ENCODE data around the gene FAM240A.
A peak's percentile ranks its signal among the peaks of the same experiment; 100 is the strongest.

FAM240A gene

DNA sequence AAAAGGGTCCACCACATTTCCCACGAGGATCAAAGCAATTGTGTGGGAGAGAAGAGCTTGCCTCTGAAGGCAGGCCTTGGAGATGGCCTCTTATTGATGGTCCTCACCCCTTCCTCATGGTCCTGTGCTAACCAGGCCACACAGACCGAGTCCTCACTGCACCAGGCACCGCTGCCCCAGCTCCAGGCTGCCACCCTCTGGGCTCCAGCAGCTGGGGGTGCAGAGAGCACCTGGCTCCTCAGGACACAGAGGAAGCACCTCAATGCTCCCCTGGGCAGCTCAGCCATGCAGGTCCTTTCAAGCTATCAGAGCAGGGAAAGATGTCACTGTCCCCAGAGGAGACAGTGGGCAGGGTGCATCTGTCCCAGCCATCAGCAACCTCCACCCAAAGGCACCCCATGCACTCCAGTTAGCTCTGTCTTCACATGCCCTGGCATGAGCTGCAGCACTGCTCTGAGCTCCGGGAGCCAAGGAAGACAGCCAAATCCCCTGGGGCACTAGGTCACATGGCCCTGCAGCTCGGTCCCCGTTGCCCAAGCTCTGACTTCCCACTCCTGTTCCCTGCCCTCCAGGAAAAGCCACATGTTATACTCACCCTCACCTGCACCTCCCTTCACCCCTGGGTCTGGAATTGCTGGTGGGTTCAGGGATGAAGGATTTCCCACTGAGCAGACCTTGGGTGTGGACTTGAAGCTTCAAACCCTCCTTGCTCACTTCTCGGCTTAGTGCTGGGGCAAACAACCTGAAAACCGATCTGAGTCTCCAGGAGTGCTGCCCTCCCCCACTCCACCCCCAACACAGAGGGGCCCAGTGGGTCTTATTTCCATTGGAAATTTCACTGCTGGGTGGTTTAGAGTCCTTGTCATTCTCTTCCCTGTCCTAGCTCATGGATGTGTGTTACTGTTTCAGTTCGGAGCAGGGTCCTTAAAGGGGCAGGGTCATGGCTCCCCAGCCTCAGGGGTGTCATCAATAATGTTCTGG lies 48.5 kb downstream of the FAM240A start:
- Mint-ChIP-seq H3K4me1 (peaks cover 83% of the 10 kb centered on the region), H3K9me3 (no peaks in the 10 kb centered on the region), H3K4me3 (peak overlapping the region; percentile 64), H3K36me3 (ENCODE audit: low read depth) (no peaks in the 10 kb centered on the region), H3K27me3 (ENCODE audit: low read depth, poor library complexity) (peaks cover 16% of the 10 kb centered on the region), H3K27ac (peak overlapping the region; percentile 94)
- TF ChIP-seq, protein P1, sequence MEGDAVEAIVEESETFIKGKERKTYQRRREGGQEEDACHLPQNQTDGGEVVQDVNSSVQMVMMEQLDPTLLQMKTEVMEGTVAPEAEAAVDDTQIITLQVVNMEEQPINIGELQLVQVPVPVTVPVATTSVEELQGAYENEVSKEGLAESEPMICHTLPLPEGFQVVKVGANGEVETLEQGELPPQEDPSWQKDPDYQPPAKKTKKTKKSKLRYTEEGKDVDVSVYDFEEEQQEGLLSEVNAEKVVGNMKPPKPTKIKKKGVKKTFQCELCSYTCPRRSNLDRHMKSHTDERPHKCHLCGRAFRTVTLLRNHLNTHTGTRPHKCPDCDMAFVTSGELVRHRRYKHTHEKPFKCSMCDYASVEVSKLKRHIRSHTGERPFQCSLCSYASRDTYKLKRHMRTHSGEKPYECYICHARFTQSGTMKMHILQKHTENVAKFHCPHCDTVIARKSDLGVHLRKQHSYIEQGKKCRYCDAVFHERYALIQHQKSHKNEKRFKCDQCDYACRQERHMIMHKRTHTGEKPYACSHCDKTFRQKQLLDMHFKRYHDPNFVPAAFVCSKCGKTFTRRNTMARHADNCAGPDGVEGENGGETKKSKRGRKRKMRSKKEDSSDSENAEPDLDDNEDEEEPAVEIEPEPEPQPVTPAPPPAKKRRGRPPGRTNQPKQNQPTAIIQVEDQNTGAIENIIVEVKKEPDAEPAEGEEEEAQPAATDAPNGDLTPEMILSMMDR (IDR thresholded peaks at IDR 0.05): no peak
- peak; percentile 32 for DNase-seq

DNA sequence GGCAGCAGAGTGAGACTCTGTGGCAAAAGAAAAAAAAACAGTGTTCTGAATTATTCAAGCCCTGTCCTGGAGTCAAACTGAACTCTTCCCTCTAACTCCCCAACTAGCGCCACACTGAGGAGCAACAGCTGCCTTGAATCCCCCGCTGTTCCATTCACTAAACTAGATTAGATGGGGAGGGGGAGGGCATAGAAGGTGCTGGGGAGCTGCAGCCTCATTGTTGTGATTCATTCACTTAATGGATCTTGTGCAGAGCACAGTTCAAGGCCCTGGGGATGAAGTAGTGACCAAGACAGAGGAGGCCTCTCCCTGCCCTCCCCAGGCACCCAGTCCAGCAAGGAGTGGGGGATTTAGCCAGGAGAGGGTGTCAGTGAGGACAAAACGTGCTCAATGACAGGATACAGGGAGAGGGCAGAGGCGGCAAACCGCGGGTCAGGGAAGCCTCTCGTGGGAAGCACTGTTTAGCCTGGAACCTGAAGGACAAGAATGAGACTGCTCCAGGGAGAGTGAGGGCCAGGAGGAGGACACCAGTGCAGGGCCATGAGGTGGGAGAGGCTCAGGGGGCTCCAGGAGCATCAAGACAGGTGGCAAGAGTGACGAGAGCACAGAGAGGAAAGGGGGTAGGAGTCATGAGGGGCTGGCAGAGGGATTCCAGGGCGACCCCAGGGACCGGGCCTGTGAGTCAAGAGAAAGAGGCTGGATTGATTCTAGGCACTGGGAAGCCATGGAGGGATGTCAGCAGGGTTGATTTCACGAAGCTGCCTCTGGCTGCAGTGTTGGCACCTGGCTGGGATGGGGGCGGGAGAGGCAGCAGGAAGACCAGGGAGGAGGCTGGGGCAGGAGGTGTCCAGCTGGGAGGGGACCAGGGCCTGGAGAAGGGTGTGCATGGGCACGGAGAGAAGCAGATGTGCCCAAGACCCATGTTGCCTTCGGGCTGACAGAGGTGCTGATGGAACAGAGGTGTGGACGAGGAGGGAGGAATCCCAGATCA lies 49.7 kb downstream of the FAM240A start:
- TF ChIP-seq, protein P1 (IDR thresholded peaks at IDR 0.05): no peak
- H3K4me1 Mint-ChIP-seq: peaks cover 89% of the 10 kb centered on the region
- H3K27ac Mint-ChIP-seq: peak overlapping the region; percentile 94
- DNase-seq: no peak
- H3K36me3 Mint-ChIP-seq (ENCODE audit: low read depth): no peaks in the 10 kb centered on the region
- peak overlapping the region; percentile 65 for H3K4me3 Mint-ChIP-seq
- H3K27me3 Mint-ChIP-seq (ENCODE audit: low read depth, poor library complexity): peaks cover 20% of the 10 kb centered on the region
- H3K9me3 Mint-ChIP-seq: no peaks in the 10 kb centered on the region

GRCh38 chr3:46662771-46663551 lies 50.6 kb downstream of the FAM240A start:
- H3K36me3 Mint-ChIP-seq (ENCODE audit: low read depth): no peaks in the 10 kb centered on the region
- TF ChIP-seq, protein P1 (IDR thresholded peaks at IDR 0.05): no peak
- H3K4me3 Mint-ChIP-seq: peak overlapping the region; percentile 65
- H3K9me3 Mint-ChIP-seq: no peaks in the 10 kb centered on the region
- peak overlapping the region; percentile 94 for H3K27ac Mint-ChIP-seq
- peak; percentile 61 for DNase-seq
- H3K27me3 Mint-ChIP-seq (ENCODE audit: low read depth, poor library complexity): peaks cover 20% of the 10 kb centered on the region
- H3K4me1 Mint-ChIP-seq: peaks cover 89% of the 10 kb centered on the region

GRCh38 chr3:46663591-46664135 lies 51.3 kb downstream of the FAM240A start:
- DNase-seq: peak; percentile 33
- Mint-ChIP-seq H3K27me3 (ENCODE audit: low read depth, poor library complexity) (peaks cover 20% of the 10 kb centered on the region), H3K36me3 (ENCODE audit: low read depth) (no peaks in the 10 kb centered on the region), H3K27ac (peak overlapping the region; percentile 88), H3K4me1 (peaks cover 90% of the 10 kb centered on the region), H3K9me3 (no peaks in the 10 kb centered on the region), H3K4me3 (peak overlapping the region; percentile 65)
- TF ChIP-seq, protein P1 (IDR thresholded peaks at IDR 0.05): no peak

Data from nephron progenitor cell (in vitro differentiated cells).